ENCODE results near the gene PRR23E.

- TF ChIP-seq POLR2A (IDR thresholded peaks at IDR 0.05), result no peak
- TF ChIP-seq CTCF (IDR thresholded peaks at IDR 0.05), result no peak
Observed at GRCh38 chr3:127161973-127162579, 30.9 kb upstream of the PRR23E start.
